Gastrocnemius medialis (tissue), 4 donors: ENCODE data around the gene NPEPL1. TPM values are rescaled to one million over a fixed set of nuclear protein-coding genes. Genes with fewer than 3 reads are reported as not detected.
A peak's percentile ranks its signal among the peaks of the same experiment; 100 is the strongest.
"Not testable (repeated sequence)": the region's sequence is repeated elsewhere in the genome, so short reads cannot be mapped to it uniquely, and the experiment has no call there.

Experiments
- ATAC-seq, 2 donors: fragments of 150-250 bp; one replicate each; pipeline ENCODE4 v1.9.1; 2016
- DNase-seq, 2 donors: peaks; one replicate each; pipeline ENCODE4 v3.0.0-alpha.2; 2019
- H3K27ac ChIP-seq, 4 donors: fragments of 200-600 bp; sonication (generic); 1 replicate in 1 of 4; 2 replicates in 3 of 4; pipeline ENCODE4 v1.5.1; 2016 to 2018; ENCODE audit warnings: mild to moderate bottlenecking in 2 of 4, moderate library complexity in 1 of 4
- H3K27me3 ChIP-seq, 3 donors: fragments of 200-600 bp; sonication (generic) in 2 of 3; 1 replicate in 1 of 3; 2 replicates in 2 of 3; pipeline versions ENCODE4 v1.5.1 to v1.6.0; 2016 to 2019; ENCODE audit warnings: mild to moderate bottlenecking in 1 of 3, moderate library complexity in 1 of 3
- H3K36me3 ChIP-seq, 2 donors: fragments of 200-600 bp; sonication (generic) in 1 of 2; one replicate each; pipeline ENCODE4 v1.5.1; 2017 to 2018
- H3K4me1 ChIP-seq, 2 donors: fragments of 200-600 bp; sonication (generic) in 1 of 2; one replicate each; pipeline ENCODE4 v1.5.1; 2016 to 2017; ENCODE audit warnings: mild to moderate bottlenecking in 2 of 2
- H3K4me3 ChIP-seq, 4 donors: fragments of 200-600 bp; sonication (generic) in 3 of 4; 1 replicate in 1 of 4; 2 replicates in 3 of 4; pipeline ENCODE4 v1.5.1; 2016 to 2019; ENCODE audit warnings: mild to moderate bottlenecking in 2 of 4
- H3K9me3 ChIP-seq, 3 donors: fragments of 200-600 bp; sonication (generic) in 2 of 3; 1 replicate in 1 of 3; 2 replicates in 2 of 3; pipeline ENCODE4 v1.5.1; 2016 to 2019
- CTCF ChIP-seq, 5 experiments: fragments of 450-650 bp in 3 of 5; fragments of 200-600 bp in 2 of 5; sonication (generic) in 2 of 5; IDR thresholded peaks in 4 of 5; conservative IDR thresholded peaks in 1 of 5; 1 replicate in 4 of 5; 2 replicates in 1 of 5; pipeline ENCODE4 v1.5.1; 2016 to 2019; ENCODE audit warnings: antibody characterized with exemption in 5 of 5, mild to moderate bottlenecking in 3 of 5, moderate library complexity in 3 of 5
- POLR2A ChIP-seq, 2 donors: fragments of 450-650 bp; IDR thresholded peaks; one replicate each; pipeline ENCODE4 v1.6.1; 2017; ENCODE audit warnings: antibody characterized with exemption in 2 of 2, mild to moderate bottlenecking in 2 of 2, moderate library complexity in 2 of 2
- in situ Hi-C, 4 donors: fragments of 200-750 bp; cut with MboI; loops; one replicate each; pipeline versions ENCODE4 v1.15.0 to v1.8.0; 2017; ENCODE audit warnings: low sequenced_read_pairs in 4 of 4
- intact Hi-C: fragments of 100-400 bp; cut with DNase I; formaldehyde crosslinking; loops from one replicate; pipeline ENCODE4 v1.15.1; 2023; ENCODE audit warnings: low total_unique reads
- total RNA-seq, 4 donors: library from RNA; depleted of rRNA; stranded (reverse); fragments of >200 nt; gene quantifications; one replicate each; pipeline versions ENCODE4 v1.1.0 to v1.2.3, GENCODE V29; 2016

Gene NPEPL1
- total RNA-seq = 10 to 100 TPM; 18.1 to 51.5 (median 34.3) TPM

GRCh38 chr20:58692579-58693225, at the start of gene NPEPL1:
Gene NPEPL1, plus strand, starts transcription at chr20:58692800. Its CDS starts 101 bp downstream, at chr20:58692901.
- peaks cover 0 to 18% of the 10 kb centered on the region in 2 donors for H3K36me3 ChIP-seq
- no peaks in the 10 kb centered on the region for H3K9me3 ChIP-seq
- peak within 1 kb of the TSS; percentile 51 to 66 (median 58) for H3K4me3 ChIP-seq
- ATAC-seq = peak; percentile 80 to 81
- H3K4me1 ChIP-seq = peaks cover 32 to 38% of the 10 kb centered on the region in 2 donors
- DNase-seq = peak in 1 of 2 donors; percentile 58
- peak in 1 of 2 donors; percentile 38 for TF ChIP-seq POLR2A (IDR thresholded peaks at IDR 0.05)
- peak in 4 of 5 experiments; percentile 35 to 61 (median 45) for TF ChIP-seq CTCF (IDR thresholded peaks at IDR 0.05 in 4 of 5, conservative IDR thresholded peaks at IDR 0.05 in 1 of 5)
- peak within 1 kb of the TSS; percentile 81 to 90 (median 86) for H3K27ac ChIP-seq
- intact Hi-C loops (loop anchor here (1.0 to 5.0 kb wide), 4 partner anchors 41 to 455 kb away; partner anchors contain the start of genes PRELID3B, RAB22A and STX16), in situ Hi-C loops (loop anchor here in 2 of 4 donors (25.0 kb wide), 2 partner anchors 345 to 455 kb away; partner anchors contain the start of genes ANKRD60 (in 2 of the 2), ATP5F1E (in 1 of the 2) and PRELID3B (in 1 of the 2))
- H3K27me3 ChIP-seq = no peaks in the 10 kb centered on the region

- H3K9me3 ChIP-seq, intact Hi-C loops, H3K4me3 ChIP-seq, H3K27ac ChIP-seq, ATAC-seq, DNase-seq, H3K27me3 ChIP-seq, H3K36me3 ChIP-seq: not testable (repeated sequence)
- in situ Hi-C loops = loop anchor here in 2 of 4 donors (25.0 kb wide), 2 partner anchors 356 to 406 kb away; partner anchors contain the start of gene ANKRD60 (in 1 of the 2)
- peaks cover 16 to 32% of the 10 kb centered on the region in 2 donors for H3K4me1 ChIP-seq
Observed at GRCh38 chr20:58642896-58643295, 49.7 kb upstream of the NPEPL1 start.

- H3K36me3 ChIP-seq = no peaks in the 10 kb centered on the region
- ATAC-seq (peak in 1 of 2 donors; percentile 68), DNase-seq (peak in 1 of 2 donors; percentile 31)
- peaks cover 16 to 34% of the 10 kb centered on the region in 2 donors for H3K4me1 ChIP-seq
- intact Hi-C loops = no loop called here
- no peak overlapping the region for H3K4me3 ChIP-seq
- H3K27ac ChIP-seq = peak overlapping the region in 1 of 4 donors; percentile 32
- in situ Hi-C loops = loop anchor here in 2 of 4 donors (25.0 kb wide), 2 partner anchors 358 to 408 kb away; partner anchors contain the start of gene ANKRD60 (in 1 of the 2)
- H3K9me3 ChIP-seq = no peaks in the 10 kb centered on the region
- TF ChIP-seq CTCF (IDR thresholded peaks at IDR 0.05 in 4 of 5, conservative IDR thresholded peaks at IDR 0.05 in 1 of 5) = no peak
- no peak for TF ChIP-seq POLR2A (IDR thresholded peaks at IDR 0.05)
- H3K27me3 ChIP-seq = no peaks in the 10 kb centered on the region
Observed at GRCh38 chr20:58645412-58645968, 47.1 kb upstream of the NPEPL1 start.

GRCh38 chr20:58646257-58646656, 46.3 kb upstream of the NPEPL1 start:
- H3K9me3 ChIP-seq = no peaks in the 10 kb centered on the region
- H3K4me1 ChIP-seq = peaks cover 16 to 34% of the 10 kb centered on the region in 2 donors
- DNase-seq (no peak), ATAC-seq (no peak)
- H3K27me3 ChIP-seq = no peaks in the 10 kb centered on the region
- intact Hi-C loops = no loop called here
- no peaks in the 10 kb centered on the region for H3K36me3 ChIP-seq
- in situ Hi-C loops = loop anchor here in 2 of 4 donors (25.0 kb wide), 2 partner anchors 359 to 409 kb away; partner anchors contain the start of gene ANKRD60 (in 1 of the 2)
- peak overlapping the region in 1 of 4 donors; percentile 36 for H3K27ac ChIP-seq
- no peak for TF ChIP-seq POLR2A (IDR thresholded peaks at IDR 0.05)
- no peak for TF ChIP-seq CTCF (IDR thresholded peaks at IDR 0.05 in 4 of 5, conservative IDR thresholded peaks at IDR 0.05 in 1 of 5)
- H3K4me3 ChIP-seq = no peak overlapping the region

GRCh38 chr20:58646703-58647102, 45.9 kb upstream of the NPEPL1 start:
- peak overlapping the region in 2 of 4 donors; percentile 36 to 58 for H3K27ac ChIP-seq
- no peak for DNase-seq
- intact Hi-C loops (no loop called here), in situ Hi-C loops (loop anchor here in 2 of 4 donors (25.0 kb wide), 2 partner anchors 359 to 409 kb away; partner anchors contain the start of gene ANKRD60 (in 1 of the 2))
- no peaks in the 10 kb centered on the region for H3K27me3 ChIP-seq
- no peaks in the 10 kb centered on the region for H3K36me3 ChIP-seq
- ATAC-seq = no peak
- H3K4me3 ChIP-seq = no peak overlapping the region
- TF ChIP-seq POLR2A (IDR thresholded peaks at IDR 0.05) = no peak
- no peak for TF ChIP-seq CTCF (IDR thresholded peaks at IDR 0.05 in 4 of 5, conservative IDR thresholded peaks at IDR 0.05 in 1 of 5)
- H3K4me1 ChIP-seq = peaks cover 16 to 34% of the 10 kb centered on the region in 2 donors
- no peaks in the 10 kb centered on the region for H3K9me3 ChIP-seq
